Stimulated activated naive B cell treated with anti-CD40 and anti-IgM and Interleukin-4, amounts not matched to agents 10 μg/mL and 1 μg/mL and 100 μg/mL, for 72 hours (primary cell): Measurements from ENCODE around the gene CDK10.

Source experiments
- ATAC-seq, 2 donors: fragments of 150-1000 bp; cut with Tn5 transposase; replicated peaks; 2 replicates each; pipeline ENCODE4 v1.10.0; 2021; ENCODE audit warnings: moderate library complexity in 1 of 2
- DNase-seq: peaks from one replicate; pipeline ENCODE4 v3.0.0; 2021
- H3K27ac Mint-ChIP-seq: one replicate; pipeline ENCODE4 v1.8.0; 2022; ENCODE audit warnings: mild to moderate bottlenecking, mixed read lengths
- H3K27me3 Mint-ChIP-seq, 2 donors: one replicate each; pipeline ENCODE4 v1.8.0; 2022; ENCODE audit warnings: mixed read lengths in 2 of 2
- H3K36me3 Mint-ChIP-seq, 2 donors: one replicate each; pipeline ENCODE4 v1.8.0; 2022; ENCODE audit warnings: mixed read lengths in 2 of 2, mild to moderate bottlenecking in 1 of 2
- H3K4me1 Mint-ChIP-seq, 2 donors: one replicate each; pipeline ENCODE4 v1.8.0; 2022; ENCODE audit warnings: mixed read lengths in 2 of 2, mild to moderate bottlenecking in 1 of 2
- H3K4me3 Mint-ChIP-seq, 2 donors: one replicate each; pipeline ENCODE4 v1.8.0; 2022; ENCODE audit warnings: mild to moderate bottlenecking in 2 of 2, mixed read lengths in 2 of 2, moderate library complexity in 1 of 2
- H3K9me3 Mint-ChIP-seq, 2 donors: one replicate each; pipeline ENCODE4 v1.8.0; 2022; ENCODE audit warnings: mixed read lengths in 2 of 2, mild to moderate bottlenecking in 1 of 2

Gene CDK10

GRCh38 chr16:89721546-89722391 is 35.3 kb downstream of the CDK10 start:
- H3K4me3 Mint-ChIP-seq, result peak overlapping the region; percentile 85 to 87
- peaks cover 31 to 35% of the 10 kb centered on the region in 2 donors for H3K36me3 Mint-ChIP-seq
- ATAC-seq (peak; percentile 44 to 54), DNase-seq (peak; percentile 67)
- H3K27me3 Mint-ChIP-seq, result no peaks in the 10 kb centered on the region
- H3K27ac Mint-ChIP-seq, result peak overlapping the region; percentile 91
- H3K9me3 Mint-ChIP-seq, result no peaks in the 10 kb centered on the region
- peaks cover 31 to 52% of the 10 kb centered on the region in 2 donors for H3K4me1 Mint-ChIP-seq

DNA sequence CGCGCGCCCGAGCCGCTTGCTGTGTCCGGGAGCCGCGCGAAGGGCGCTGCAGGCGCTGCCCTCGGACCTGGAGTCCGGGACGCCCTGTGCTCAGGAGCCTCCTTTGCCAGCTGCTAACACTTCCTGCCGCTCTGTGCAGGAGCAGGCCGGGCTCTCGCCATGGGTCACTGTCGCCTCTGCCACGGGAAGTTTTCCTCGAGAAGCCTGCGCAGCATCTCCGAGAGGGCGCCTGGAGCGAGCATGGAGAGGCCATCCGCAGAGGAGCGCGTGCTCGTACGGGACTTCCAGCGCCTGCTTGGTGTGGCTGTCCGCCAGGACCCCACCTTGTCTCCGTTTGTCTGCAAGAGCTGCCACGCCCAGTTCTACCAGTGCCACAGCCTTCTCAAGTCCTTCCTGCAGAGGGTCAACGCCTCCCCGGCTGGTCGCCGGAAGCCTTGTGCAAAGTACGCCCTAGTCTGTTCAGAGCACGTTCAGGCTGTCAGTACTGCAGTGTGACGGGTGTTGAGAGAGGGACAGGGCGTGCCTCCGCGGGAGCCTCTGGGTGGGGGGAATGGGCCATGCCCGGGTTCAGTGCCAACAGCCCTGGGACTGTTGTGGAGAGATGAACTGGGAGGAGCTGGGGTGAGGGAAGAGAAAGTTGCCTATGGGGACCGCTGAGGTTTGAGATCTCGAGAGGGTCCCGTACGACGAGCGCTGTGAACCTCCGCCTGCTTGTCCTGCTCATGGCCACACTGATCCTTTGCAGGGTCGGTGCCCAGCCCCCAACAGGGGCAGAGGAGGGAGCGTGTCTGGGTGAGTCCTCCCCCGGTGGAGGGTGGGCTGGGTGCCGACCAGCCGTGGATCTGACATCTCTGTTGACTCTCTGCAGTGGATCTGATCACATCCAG is 36.1 kb downstream of the CDK10 start:
- DNase-seq (peak; percentile 35), ATAC-seq (peak; percentile 15 to 20)
- Mint-ChIP-seq H3K36me3 (peaks cover 28 to 35% of the 10 kb centered on the region in 2 donors), H3K27ac (peak overlapping the region; percentile 91), H3K27me3 (no peaks in the 10 kb centered on the region), H3K4me1 (peaks cover 25 to 50% of the 10 kb centered on the region in 2 donors), H3K9me3 (no peaks in the 10 kb centered on the region), H3K4me3 (peak overlapping the region; percentile 85 to 87)

GRCh38 chr16:89723279-89724250 is 37.1 kb downstream of the CDK10 start:
- no peaks in the 10 kb centered on the region for H3K27me3 Mint-ChIP-seq
- ATAC-seq, result no peak
- H3K9me3 Mint-ChIP-seq, result no peaks in the 10 kb centered on the region
- H3K27ac Mint-ChIP-seq, result peak overlapping the region; percentile 91
- peaks cover 22 to 28% of the 10 kb centered on the region in 2 donors for H3K36me3 Mint-ChIP-seq
- H3K4me1 Mint-ChIP-seq, result peaks cover 18 to 41% of the 10 kb centered on the region in 2 donors
- H3K4me3 Mint-ChIP-seq, result peak overlapping the region; percentile 85 to 87
- DNase-seq, result no peak

DNA sequence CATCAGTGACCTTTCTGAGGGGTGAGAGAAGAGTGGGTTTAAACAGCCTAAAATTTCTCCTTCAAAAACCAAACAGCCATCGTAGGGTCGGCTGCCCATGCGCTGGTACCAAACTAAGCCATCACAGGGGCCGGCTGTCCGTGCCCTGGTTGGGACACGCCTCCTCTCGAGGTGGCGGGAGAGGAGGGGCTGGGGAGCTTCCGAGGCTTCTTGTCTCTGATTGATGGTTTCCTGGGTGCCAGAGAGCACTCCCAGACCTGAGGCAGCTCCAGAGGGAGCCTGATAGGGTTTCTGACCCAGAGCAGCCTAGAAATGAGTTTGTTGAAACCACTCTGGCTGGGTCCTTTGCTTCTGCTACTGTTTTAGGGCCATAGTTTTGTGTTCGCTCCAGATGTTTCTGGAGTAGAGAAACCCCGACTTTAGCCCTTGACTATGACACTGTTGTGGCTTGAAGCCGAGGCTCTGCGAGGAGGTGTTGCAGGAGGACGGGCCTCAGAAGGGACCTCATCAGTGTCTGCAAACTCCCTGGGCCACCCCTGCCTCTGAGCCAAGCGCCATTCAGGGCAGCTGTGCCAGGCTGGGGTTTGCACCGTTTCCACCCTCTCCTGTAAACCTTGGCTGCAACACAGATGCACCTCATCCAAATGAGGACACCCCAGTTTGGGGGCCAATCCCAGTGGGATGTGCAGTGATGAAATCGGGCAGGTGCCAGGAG is 41.1 kb downstream of the CDK10 start:
- no peak overlapping the region for H3K4me3 Mint-ChIP-seq
- H3K9me3 Mint-ChIP-seq, result no peaks in the 10 kb centered on the region
- no peaks in the 10 kb centered on the region for H3K27me3 Mint-ChIP-seq
- peaks cover 13 to 32% of the 10 kb centered on the region in 2 donors for H3K4me1 Mint-ChIP-seq
- H3K36me3 Mint-ChIP-seq, result peaks cover 34 to 49% of the 10 kb centered on the region in 2 donors
- ATAC-seq (no peak), DNase-seq (no peak)
- peak overlapping the region; percentile 75 for H3K27ac Mint-ChIP-seq

GRCh38 chr16:89729293-89729692 is 42.8 kb downstream of the CDK10 start:
- Mint-ChIP-seq H3K27ac (no peak overlapping the region), H3K4me3 (no peak overlapping the region), H3K36me3 (peaks cover 36 to 48% of the 10 kb centered on the region in 2 donors), H3K27me3 (no peaks in the 10 kb centered on the region), H3K9me3 (no peaks in the 10 kb centered on the region), H3K4me1 (peaks cover 13 to 22% of the 10 kb centered on the region in 2 donors)
- DNase-seq (no peak), ATAC-seq (no peak)

DNA sequence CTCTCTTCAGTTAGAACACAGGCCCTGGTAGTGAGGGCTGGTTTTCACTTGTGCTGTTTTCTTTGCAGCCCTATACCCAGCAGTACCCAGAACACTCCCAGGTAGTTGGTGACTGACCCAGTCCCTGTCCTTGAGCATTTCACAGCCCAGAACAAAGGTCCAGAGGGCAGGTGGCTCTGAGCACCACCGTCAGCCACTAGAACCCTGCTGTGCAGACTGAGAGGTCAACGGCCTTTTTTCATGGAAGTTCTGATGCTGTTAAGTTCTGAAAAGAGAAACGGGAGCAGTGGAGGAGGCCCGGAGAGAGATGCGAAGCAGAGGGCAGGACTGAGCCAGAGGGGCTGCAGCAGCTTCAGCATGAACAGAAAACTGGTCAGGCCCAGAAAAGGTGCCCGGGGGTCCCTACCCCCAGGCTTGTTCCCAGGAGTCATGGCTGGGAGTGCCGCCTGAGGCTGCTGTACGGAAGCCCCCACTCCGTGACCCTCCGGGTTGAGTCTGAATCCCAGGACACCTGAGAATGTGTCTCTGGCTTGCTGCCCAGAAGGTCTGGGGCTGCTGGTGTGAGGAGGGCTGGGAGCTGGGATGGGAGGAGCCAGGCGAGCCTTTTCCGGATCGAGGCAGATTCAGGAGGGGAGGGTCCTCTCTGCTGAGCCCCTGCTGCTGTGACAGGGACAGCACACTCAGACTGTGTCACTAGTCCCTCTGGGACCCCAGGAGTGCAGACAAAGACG is 43.5 kb downstream of the CDK10 start:
- no peaks in the 10 kb centered on the region for H3K9me3 Mint-ChIP-seq
- H3K27me3 Mint-ChIP-seq, result no peaks in the 10 kb centered on the region
- H3K4me1 Mint-ChIP-seq, result peaks cover 13 to 22% of the 10 kb centered on the region in 2 donors
- ATAC-seq (no peak), DNase-seq (no peak)
- H3K36me3 Mint-ChIP-seq, result peaks cover 42 to 55% of the 10 kb centered on the region in 2 donors
- H3K4me3 Mint-ChIP-seq, result no peak overlapping the region
- H3K27ac Mint-ChIP-seq, result no peak overlapping the region

DNA sequence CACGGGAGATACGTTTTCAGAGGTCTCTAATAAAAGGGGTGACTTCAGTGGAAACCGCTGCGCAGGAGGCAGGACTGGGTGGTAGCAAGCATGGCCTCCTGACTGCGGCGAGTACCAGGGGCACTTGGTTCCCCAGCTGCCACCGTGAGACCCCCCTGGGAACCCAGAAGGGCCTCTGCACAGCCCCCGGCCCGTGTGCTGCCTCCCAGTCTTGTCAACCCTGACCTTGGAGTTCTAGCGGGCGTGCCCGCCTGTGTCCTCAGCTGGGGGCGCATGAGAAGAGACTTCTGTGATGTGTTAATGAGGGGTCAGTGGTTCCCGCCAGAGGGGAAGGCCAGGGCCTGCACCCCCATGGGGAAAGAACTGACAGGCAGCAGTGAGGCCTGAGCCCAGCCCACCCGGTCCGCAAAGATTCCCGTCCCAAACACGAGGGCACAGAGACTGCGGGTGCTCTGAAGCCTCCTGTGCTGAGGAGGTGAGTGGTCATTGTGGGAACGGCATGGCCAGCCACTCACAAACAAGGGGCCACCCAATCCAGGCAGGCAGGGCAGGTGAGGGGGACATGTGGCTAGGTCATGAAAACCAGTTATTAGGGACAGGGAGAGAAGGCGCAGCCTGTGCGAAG is 44.2 kb downstream of the CDK10 start:
- Mint-ChIP-seq H3K9me3 (no peaks in the 10 kb centered on the region), H3K27ac (peak overlapping the region; percentile 56), H3K36me3 (peaks cover 44 to 59% of the 10 kb centered on the region in 2 donors), H3K4me3 (no peak overlapping the region), H3K4me1 (peaks cover 13 to 22% of the 10 kb centered on the region in 2 donors), H3K27me3 (no peaks in the 10 kb centered on the region)
- DNase-seq (no peak), ATAC-seq (no peak)

GRCh38 chr16:89732142-89732917 is 45.8 kb downstream of the CDK10 start:
- H3K4me3 Mint-ChIP-seq, result no peak overlapping the region

GRCh38 chr16:89732918-89733242 is 46.4 kb downstream of the CDK10 start:
- Mint-ChIP-seq H3K36me3 (peaks cover 48 to 62% of the 10 kb centered on the region in 2 donors), H3K4me1 (peaks cover 13 to 17% of the 10 kb centered on the region in 2 donors), H3K27ac (no peak overlapping the region), H3K27me3 (no peaks in the 10 kb centered on the region), H3K9me3 (no peaks in the 10 kb centered on the region), H3K4me3 (no peak overlapping the region)
- DNase-seq (no peak), ATAC-seq (no peak)

More at GRCh38 chr16:89732142-89732917, 45.8 kb downstream of the CDK10 start:
- H3K36me3 Mint-ChIP-seq, result peaks cover 49 to 60% of the 10 kb centered on the region in 2 donors
- DNase-seq (no peak), ATAC-seq (peak in 1 of 2 donors; percentile 21)
- H3K27me3 Mint-ChIP-seq, result no peaks in the 10 kb centered on the region
- peaks cover 13 to 17% of the 10 kb centered on the region in 2 donors for H3K4me1 Mint-ChIP-seq
- no peaks in the 10 kb centered on the region for H3K9me3 Mint-ChIP-seq
- no peak overlapping the region for H3K27ac Mint-ChIP-seq

- Mint-ChIP-seq H3K36me3 (peaks cover 51 to 65% of the 10 kb centered on the region in 2 donors), H3K4me3 (no peak overlapping the region), H3K27ac (no peak overlapping the region), H3K4me1 (peaks cover 13 to 17% of the 10 kb centered on the region in 2 donors), H3K9me3 (no peaks in the 10 kb centered on the region), H3K27me3 (no peaks in the 10 kb centered on the region)
- ATAC-seq, result no peak
- DNase-seq, result no peak
Observed at GRCh38 chr16:89733322-89733721, 46.8 kb downstream of the CDK10 start.

- no peak overlapping the region for H3K4me3 Mint-ChIP-seq
- no peak for ATAC-seq
- H3K4me1 Mint-ChIP-seq, result peaks cover 13 to 17% of the 10 kb centered on the region in 2 donors
- DNase-seq, result no peak
- no peaks in the 10 kb centered on the region for H3K27me3 Mint-ChIP-seq
- peaks cover 54 to 68% of the 10 kb centered on the region in 2 donors for H3K36me3 Mint-ChIP-seq
- H3K27ac Mint-ChIP-seq, result no peak overlapping the region
- no peaks in the 10 kb centered on the region for H3K9me3 Mint-ChIP-seq
Observed at GRCh38 chr16:89733792-89734191, 47.3 kb downstream of the CDK10 start.

DNA sequence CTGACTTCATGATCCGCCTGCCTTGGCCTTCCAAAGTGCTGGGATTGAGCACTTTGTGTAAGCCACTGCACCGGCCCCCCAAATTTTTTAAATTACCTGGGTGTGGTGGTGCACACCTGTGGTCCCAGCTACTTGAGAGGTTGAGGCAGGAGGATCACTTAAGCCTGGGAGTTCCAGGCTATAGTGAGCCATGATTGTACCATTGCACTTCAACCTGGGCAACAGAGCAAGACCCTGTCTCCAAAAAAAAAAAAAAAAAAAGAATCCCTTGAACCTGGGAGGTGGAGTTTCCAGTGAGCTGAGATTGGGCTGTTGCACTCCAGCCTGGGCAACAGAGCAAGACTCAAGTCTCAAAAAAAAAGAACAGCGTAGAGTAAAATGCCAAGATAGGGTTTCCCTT is 50.1 kb downstream of the CDK10 start:
- Mint-ChIP-seq H3K4me3 (no peak overlapping the region), H3K36me3 (peaks cover 57 to 67% of the 10 kb centered on the region in 2 donors), H3K9me3 (no peaks in the 10 kb centered on the region), H3K4me1 (peaks cover 18 to 21% of the 10 kb centered on the region in 2 donors), H3K27me3 (no peaks in the 10 kb centered on the region), H3K27ac (peak overlapping the region; percentile 47)
- ATAC-seq, result no peak
- no peak for DNase-seq
